ENCODE data around the gene MAPK1.

DNA sequence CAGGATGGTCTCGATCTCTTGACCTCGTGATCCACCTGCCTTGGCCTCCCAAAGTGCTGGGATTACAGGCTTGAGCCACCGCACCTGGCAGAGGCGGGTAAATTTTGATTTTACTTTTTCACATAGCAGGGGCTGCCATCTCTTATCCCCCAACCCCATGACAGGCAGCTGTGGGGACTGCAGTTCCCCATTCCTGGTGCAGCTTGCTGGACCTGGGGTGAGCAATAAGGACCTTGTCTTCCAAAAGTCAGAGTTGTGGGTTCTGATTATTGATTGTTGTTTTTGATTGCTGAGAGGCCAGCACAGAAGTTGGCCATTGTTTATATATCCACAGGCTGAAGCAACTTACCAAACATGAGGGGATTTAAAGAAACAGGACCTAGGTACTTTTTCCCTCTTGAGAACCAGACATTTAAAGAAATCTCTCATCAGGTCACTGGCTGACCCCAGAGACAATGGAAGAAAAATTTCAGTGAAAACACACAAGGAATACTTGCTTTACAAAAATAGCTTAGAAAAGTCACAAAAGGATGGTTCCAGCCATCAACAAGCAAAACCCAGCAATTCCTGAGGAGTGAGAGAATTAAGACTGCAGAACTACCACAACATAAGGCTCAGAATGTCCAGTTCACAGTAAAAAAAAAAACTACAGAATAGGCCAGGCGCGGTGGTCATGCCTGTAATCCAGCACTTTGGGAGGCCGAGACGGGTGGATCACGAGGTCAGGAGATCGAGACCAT, 22.0 kb upstream of the MAPK1 start:
- TF ChIP-seq CTCF (conservative IDR thresholded peaks at IDR 0.05) = no peak
- TF ChIP-seq ZFX (IDR thresholded peaks at IDR 0.05) = no peak
